ENCODE data around the gene ZNF232. TPM values are rescaled to one million over a fixed set of nuclear protein-coding genes. Genes with fewer than 3 reads are reported as not detected.
"Not testable (repeated sequence)": the region's sequence is repeated elsewhere in the genome, so short reads cannot be mapped to it uniquely, and the experiment has no call there.

The ZNF232 gene
- total and polyA plus RNA-seq, 8 donors: 2.8 to 7.1 (median 4.5) TPM

DNA sequence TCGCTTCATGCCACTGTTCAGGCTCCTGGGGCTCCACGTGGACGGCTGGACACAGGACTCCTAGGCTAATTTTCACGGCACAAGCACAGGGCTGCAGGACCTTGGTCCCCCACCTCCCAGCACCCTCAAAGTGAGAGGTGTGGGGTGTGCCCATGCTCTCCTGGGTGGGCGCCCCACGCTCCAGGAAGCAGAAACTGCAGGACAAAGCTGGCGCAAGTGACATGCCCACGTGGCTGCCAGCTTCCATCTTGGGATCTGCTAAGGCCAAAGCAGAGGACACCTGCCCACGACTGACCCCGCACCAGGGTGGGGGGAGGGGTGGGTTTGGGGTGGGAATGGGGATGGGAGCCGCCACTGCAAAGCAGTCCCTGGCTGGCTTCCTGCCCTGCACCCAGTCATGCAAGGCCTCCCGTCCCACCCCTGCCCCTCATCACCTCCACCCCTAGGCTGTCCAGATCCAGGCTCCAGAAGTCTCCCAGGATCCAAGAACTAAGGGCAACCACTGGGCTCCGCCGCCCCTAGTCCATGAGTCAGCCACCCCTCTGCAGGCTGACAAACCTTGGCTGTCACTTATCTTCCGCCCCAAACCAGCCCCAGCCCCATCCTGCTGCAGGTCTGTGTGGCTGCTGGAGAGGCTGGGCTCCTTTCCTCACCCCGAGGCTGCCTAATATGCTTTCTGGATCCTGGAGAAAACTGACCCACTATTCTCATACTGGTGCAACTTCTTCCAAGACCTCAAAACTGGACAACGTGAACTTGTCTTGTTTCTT is 15.2 kb upstream of the ZNF232 start:
- no peaks in the 10 kb centered on the region for H3K27me3 ChIP-seq
- DNase-seq (peak in 2 of 6 donors; percentile 1 to 42), FAIRE-seq (no peak)

DNA sequence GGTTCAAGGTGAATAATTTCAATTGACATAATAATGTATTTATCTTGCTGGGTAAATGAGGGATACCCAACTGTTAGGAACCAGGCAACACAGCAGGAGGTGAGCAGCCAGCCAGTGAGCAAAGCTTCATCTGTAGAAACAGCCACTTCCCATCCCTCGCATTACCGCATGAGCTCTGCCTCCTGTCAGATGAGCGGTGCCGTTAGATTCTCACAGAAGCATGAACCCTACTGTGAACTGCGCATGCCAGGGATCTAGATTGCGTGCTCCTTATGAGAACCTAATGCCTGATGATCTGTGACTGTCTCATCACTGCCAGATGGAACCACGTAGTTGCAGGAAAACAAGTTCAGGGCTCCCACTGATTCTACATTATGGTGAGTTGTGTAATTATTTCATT is 13.2 kb upstream of the ZNF232 start:
- H3K4me3 ChIP-seq; H3K36me3 ChIP-seq; H3K9me3 ChIP-seq; H3K27me3 ChIP-seq; ATAC-seq; FAIRE-seq; H3K27ac ChIP-seq; intact Hi-C loops (cut with DNase I); H3K4me1 ChIP-seq: not testable (repeated sequence)
- 84 to 88% methylated on average over 7 of the region's 7 CpGs for WGBS, 2 donors
- peak in 1 of 6 donors; percentile 8 for DNase-seq

More for the DNA sequence above, 15.2 kb upstream of the ZNF232 start:
- 71 to 78% methylated on average over 14 to 17 of the region's 17 CpGs for WGBS, 2 donors
- TF ChIP-seq, protein P1, sequence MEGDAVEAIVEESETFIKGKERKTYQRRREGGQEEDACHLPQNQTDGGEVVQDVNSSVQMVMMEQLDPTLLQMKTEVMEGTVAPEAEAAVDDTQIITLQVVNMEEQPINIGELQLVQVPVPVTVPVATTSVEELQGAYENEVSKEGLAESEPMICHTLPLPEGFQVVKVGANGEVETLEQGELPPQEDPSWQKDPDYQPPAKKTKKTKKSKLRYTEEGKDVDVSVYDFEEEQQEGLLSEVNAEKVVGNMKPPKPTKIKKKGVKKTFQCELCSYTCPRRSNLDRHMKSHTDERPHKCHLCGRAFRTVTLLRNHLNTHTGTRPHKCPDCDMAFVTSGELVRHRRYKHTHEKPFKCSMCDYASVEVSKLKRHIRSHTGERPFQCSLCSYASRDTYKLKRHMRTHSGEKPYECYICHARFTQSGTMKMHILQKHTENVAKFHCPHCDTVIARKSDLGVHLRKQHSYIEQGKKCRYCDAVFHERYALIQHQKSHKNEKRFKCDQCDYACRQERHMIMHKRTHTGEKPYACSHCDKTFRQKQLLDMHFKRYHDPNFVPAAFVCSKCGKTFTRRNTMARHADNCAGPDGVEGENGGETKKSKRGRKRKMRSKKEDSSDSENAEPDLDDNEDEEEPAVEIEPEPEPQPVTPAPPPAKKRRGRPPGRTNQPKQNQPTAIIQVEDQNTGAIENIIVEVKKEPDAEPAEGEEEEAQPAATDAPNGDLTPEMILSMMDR (IDR thresholded peaks at IDR 0.05): no peak
- Histone ChIP-seq H3K4me1 (no peaks in the 10 kb centered on the region), H3K9me3 (no peaks in the 10 kb centered on the region), H3K36me3 (no peaks in the 10 kb centered on the region), H3K4me3 (no peak overlapping the region), H3K27ac (no peak overlapping the region)
- ATAC-seq: no peak
- intact Hi-C loops (cut with DNase I): no loop called here

DNA sequence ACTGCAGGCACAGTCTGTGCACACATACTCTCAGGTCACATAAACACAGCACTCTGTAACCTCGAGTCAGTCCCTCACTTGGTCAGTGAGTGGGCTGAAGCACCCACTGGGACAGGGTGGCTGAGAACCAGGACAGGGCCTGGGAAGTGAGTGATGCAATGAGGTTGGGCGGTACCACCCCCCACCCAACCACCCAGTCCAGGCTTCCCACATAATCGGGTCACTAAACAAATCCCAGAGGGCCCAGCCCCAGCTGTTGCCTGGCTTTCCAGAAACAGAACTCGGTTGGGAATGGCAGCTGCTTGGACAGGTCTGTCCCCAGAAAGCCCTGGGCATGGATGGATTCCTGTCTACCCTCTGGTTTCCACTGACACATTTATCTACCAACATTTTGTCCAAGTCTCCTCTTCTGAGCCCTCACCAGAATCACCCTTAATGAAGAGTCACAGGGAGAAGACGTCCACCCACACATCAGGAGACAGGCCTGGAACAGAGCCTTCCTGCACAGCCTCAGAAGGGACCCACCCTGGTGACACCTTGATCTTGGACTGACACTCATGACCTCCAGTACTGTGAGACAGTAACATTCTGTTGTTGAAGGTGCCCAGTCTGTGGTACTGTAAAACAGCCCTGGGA is 12.6 kb upstream of the ZNF232 start:
- H3K27ac ChIP-seq; H3K27me3 ChIP-seq; H3K9me3 ChIP-seq; H3K4me1 ChIP-seq; ATAC-seq; FAIRE-seq; H3K4me3 ChIP-seq; intact Hi-C loops (cut with DNase I); H3K36me3 ChIP-seq: not testable (repeated sequence)
- DNase-seq: peak in 2 of 6 donors; percentile 4 to 17
- WGBS, 2 donors: 73 to 86% methylated on average over 5 of the region's 5 CpGs

DNA sequence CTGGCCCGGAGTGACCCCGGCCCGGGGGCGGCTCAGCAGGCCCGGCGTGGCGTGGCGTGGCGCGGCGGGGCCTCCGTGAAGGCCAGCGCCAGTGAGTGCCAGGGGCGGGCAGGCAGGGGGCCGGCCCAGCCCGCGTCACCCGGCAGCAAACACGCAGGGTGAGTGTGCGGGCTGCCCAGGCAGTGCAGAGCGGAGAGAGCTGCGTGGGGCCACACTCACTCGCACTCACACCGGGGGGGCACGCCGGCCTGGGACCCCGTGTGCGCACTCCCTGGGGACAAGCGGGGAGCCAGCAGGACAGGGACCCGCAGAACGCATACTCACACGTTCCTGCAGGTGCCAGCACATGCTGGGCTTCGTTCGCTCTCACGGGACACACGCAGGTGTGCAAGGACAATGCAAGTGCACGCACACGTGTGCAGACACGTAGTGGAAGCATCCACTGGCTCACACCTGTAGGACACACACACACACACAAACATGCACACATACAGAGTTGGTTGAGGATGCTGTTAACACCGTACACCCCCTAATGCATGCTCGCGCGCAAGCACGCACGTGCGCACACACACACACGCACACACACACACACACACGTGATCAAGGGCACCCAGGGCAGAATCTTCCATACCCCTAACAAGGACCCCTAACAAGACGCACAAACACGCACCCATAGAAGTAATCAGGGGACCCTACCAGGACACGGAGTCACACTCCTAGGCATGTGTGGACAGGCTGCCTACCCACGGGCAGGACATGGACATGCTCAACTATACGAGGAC is 11.9 kb upstream of the ZNF232 start:
- DNase-seq (peak in 5 of 6 donors; percentile 3 to 57 (median 10)), ATAC-seq (peak in 2 of 4 donors; percentile 29 to 57), FAIRE-seq (no peak)
- Histone ChIP-seq H3K27me3 (no peaks in the 10 kb centered on the region), H3K4me3 (peak overlapping the region; percentile 18 to 47 (median 34)), H3K4me1 (no peaks in the 10 kb centered on the region), H3K36me3 (no peaks in the 10 kb centered on the region), H3K27ac (no peak overlapping the region), H3K9me3 (no peaks in the 10 kb centered on the region)
- intact Hi-C loops (cut with DNase I): no loop called here
- TF ChIP-seq, protein P1 (IDR thresholded peaks at IDR 0.05): no peak
- 53 to 56% methylated on average over 52 to 53 of the region's 53 CpGs for WGBS, 2 donors

DNA sequence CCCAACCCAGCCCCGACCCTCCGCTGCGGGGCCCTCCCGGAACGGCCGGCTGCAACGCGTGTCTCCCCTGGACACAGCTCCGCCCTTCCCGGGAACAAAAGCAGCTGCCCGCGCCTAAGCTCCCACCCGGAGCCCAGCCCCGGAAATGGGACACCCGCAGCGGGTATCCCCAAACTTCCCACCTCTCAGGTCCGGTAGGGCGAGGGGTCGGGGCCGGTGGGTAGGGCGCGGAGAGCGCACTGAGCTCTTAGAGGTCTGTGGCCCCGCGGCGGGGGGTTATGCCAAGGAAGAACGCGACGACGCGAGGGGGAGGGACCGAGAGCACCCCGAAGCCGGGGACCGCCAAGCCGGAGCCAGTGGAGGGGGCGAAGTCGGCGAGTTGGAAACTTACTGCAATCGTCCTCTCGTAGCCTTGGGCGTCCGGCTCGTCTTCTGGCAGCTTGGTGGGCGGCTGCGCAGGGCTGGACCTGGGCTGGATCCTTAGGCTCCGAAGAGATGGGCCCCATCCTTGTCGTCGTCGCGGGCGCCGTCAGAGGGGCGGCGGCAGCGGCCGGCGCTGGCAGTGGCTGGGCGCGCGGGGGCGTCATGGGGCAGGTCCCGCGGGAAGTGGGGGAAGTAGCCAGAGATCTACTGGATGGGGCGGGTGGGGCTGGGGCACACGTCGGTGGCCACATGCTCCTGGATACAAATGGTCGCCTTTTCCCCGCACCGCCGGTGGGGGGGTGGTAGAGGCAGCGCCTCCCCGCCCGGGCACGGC is 11.1 kb upstream of the ZNF232 start:
- TF ChIP-seq, protein P1 (IDR thresholded peaks at IDR 0.05): no peak
- ATAC-seq (peak; percentile 67 to 88 (median 74)), FAIRE-seq (no peak), DNase-seq (peak; percentile 12 to 77 (median 36))
- no peaks in the 10 kb centered on the region for H3K27me3 ChIP-seq
- intact Hi-C loops (cut with DNase I): no loop called here
- H3K4me1 ChIP-seq: no peaks in the 10 kb centered on the region
- H3K9me3 ChIP-seq: no peaks in the 10 kb centered on the region
- peak overlapping the region; percentile 18 to 47 (median 34) for H3K4me3 ChIP-seq
- 3 to 5% methylated on average over 61 to 75 of the region's 75 CpGs for WGBS, 2 donors
- no peaks in the 10 kb centered on the region for H3K36me3 ChIP-seq
- H3K27ac ChIP-seq: no peak overlapping the region

DNA sequence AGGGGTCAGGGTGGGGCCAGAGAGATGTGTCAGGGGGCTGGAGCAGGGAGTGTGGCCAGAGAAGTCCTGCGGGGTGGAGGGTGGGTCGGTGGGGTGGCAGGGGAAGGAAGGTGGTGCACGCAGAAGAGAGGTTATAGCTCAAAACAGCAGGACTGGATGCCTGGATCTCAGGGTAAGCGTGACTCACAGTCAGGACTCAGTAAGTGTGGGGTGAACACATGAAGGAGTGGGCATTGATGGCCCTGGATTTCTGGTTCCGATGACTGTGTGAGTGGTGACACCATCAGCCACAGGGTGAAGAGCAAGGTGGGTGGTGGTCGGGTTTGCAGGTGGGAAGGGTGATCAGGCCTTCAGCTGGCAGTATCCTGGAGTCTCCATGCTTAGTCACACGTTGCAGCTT is 10.4 kb upstream of the ZNF232 start:
- H3K4me1 ChIP-seq; H3K27me3 ChIP-seq; FAIRE-seq; H3K27ac ChIP-seq; intact Hi-C loops (cut with DNase I); H3K9me3 ChIP-seq; H3K36me3 ChIP-seq: not testable (repeated sequence)
- WGBS, 2 donors: 70 to 74% methylated on average over 7 of the region's 7 CpGs
- DNase-seq (peak in 3 of 6 donors; percentile 2 to 15 (median 8)), ATAC-seq (peak in 1 of 4 donors; percentile 8)
- H3K4me3 ChIP-seq: peak overlapping the region in 3 of 4 donors; percentile 18 to 47 (median 46)

Measured in pancreas (tissue), 10 donors.